Left hindlimb (tissue), 1 donor: ENCODE data around the gene COPA.

Experiments
- DNase-seq: peaks from one replicate; pipeline ENCODE4 v3.0.0-alpha.2; 2018

The COPA gene

DNA sequence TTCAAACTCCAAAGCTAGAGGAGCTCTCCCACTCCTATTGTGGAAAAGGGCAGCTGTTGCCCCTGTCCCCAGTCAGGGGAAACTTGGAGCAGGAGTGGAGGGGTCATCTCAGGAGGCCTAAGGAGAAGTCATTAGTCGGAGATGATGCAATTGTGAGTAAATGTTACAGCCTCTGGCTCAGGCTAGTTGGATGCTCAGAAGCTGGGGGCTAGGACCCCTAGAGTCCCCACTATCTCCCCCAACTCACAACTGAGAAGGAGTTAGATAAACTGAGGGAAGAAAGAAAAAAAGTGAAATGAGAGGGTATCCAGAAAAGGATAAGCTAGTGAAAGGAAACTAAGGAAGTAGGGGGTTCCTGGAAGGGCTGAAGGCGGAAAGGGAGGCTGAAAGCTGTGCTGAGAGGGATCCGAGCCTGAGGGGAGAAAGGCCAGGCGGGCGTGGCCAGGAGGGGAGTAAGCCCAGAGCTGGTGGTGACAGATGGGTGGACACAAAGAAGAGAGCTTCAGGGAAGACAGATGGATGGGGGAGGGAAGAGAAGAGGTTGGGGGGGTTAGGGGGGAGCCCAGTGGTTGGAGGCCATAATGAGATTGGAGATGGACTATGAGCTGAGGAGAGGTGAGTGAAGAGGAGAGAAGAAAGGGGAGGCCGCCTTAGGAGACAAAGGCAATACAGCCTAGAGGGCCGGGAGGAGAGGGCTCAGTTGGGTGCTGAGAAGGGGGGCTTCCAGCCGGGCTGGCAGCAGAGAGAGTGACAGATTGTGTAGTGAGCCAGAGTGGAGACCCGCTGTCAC is 19.3 kb upstream of the COPA start:
- no peak for DNase-seq

- no peak for DNase-seq
Measured at GRCh38 chr1:160361814-160362167, 18.7 kb upstream of the COPA start.

- DNase-seq, result no peak
Measured at GRCh38 chr1:160361199-160361598, 18.1 kb upstream of the COPA start.

GRCh38 chr1:160360227-160360695 is 17.2 kb upstream of the COPA start:
- no peak for DNase-seq

GRCh38 chr1:160359559-160360226 is 16.6 kb upstream of the COPA start:
- DNase-seq, result no peak

GRCh38 chr1:160358073-160358472 is 15.0 kb upstream of the COPA start:
- DNase-seq, result no peak

- no peak for DNase-seq
Measured at GRCh38 chr1:160357286-160358002, 14.4 kb upstream of the COPA start.

GRCh38 chr1:160354388-160354985 is 11.4 kb upstream of the COPA start:
- no peak for DNase-seq

DNA sequence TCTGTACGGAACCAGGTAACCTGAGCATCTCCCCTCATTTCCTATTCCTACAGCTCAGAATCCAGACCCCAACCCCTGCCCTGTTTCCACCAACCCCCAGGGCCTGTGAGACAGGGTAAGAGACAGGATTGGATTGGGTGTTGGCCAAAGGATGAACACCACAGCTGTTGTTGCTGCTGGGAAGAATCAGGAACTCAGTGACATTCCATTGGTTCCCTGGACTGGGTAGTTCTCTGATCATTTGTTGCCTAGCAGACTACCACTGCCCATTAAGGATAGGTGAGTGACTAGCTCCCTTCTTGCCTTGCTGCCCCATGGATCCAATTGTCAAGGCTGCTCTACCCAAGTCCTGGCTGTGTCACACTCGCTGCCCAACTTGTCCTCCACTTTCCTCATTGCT is 10.2 kb upstream of the COPA start:
- DNase-seq, result no peak

GRCh38 chr1:160352555-160352954 is 9.5 kb upstream of the COPA start:
- no peak for DNase-seq

DNA sequence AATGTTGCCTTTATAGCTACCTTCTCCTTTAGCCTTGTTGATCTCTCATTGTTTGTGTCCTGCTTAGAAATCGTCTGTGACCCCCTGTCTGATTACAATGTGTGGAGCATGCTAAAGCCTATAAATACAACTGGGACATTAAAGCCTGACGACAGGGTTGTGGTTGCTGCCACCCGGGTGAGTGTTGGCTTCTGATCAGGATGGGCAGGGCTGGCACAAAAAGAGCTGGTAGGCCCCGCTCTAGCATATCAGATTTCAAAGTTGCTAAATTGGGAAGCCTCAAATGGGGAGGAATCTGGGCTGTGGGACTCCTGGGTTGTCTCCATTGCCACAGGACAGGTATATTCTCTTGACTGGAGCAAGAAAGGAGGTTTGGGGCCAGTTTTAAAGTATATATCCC is 8.6 kb upstream of the COPA start:
- no peak for DNase-seq

DNA sequence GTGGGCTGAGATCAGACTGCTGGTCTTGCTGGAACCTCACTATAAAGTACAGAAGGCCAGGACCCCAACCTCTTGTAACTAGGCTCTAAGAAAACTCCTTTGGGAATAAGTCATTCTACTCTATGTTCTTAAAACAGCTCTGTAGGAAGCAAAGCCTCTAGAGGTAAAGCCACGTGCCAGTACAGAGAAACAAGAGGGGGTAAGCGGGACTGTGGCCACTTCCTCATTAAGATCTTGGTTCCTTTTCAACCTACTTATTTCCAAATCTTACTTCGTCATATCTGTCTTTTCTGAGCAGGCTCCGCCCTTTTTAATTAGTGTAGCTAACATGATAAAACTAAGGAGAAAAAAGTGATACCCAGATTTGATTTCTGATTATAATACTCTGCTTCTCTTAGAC is 3.9 kb upstream of the COPA start:
- no peak for DNase-seq

- no peak for DNase-seq
Measured at GRCh38 chr1:160346463-160346862, 3.4 kb upstream of the COPA start.

- DNase-seq, result no peak
Measured at GRCh38 chr1:160344936-160345335, 1.9 kb upstream of the COPA start.

- DNase-seq, result no peak
Measured at GRCh38 chr1:160344241-160344640, 1.2 kb upstream of the COPA start.

DNA sequence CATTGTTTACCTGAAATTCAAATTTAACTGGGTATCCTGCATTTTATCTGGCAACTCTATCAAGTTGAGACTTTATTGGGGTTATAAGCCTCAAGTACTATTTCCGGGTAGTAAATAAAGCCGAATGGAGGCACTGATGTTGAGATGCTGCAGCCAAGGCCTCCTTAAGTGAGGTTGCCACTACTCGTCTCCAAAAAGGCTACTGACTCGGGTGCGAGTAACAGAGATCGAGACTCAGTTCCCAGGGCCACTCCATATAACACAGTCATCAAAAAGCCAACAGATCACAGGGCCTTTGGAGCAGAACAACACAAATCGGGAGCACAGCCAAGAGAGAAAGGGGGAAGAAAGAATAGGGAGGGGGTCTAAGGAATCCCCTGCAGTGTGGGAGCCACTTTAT is 524 bp downstream of the COPA start:
- DNase-seq, result no peak

- DNase-seq, result no peak
Measured at GRCh38 chr1:160340866-160341265, 2.2 kb downstream of the COPA start.

DNA sequence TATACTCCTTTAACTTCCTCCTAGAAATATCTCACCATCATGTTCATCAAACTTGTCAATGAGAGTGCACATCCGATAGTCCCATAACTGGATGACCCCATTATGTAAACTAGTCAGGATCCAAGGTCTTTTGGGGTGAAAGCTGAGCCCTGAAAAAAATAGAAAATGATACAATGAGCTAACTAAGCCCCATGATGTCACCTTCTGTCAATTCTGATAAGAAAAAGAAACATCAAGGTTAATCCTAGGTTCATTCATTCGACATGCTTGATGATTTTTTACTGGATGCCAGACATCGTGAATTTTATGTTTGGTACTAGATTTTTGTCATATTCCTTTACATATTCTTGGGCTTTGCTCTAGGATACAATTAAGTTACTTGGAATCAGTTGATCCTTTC is 2.9 kb downstream of the COPA start:
- no peak for DNase-seq

DNA sequence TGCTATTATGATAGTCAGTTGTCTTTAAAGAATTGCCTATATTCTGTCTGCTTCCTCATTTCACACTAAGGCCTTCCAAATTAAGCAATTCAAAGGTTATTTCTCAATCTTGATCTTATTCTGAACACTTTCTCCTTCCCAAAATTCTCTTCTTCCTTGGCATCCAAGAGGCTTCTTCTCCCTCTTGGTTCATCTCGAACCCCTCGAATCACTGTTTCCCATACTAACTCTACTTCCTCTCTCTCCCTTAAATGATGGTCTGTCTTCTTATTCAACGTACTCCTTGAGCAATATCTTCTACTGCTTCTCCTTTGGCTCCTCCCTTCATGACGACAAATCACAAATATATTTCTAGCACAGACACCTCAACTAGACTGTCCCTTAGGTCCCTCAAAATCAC is 4.5 kb downstream of the COPA start:
- no peak for DNase-seq

DNA sequence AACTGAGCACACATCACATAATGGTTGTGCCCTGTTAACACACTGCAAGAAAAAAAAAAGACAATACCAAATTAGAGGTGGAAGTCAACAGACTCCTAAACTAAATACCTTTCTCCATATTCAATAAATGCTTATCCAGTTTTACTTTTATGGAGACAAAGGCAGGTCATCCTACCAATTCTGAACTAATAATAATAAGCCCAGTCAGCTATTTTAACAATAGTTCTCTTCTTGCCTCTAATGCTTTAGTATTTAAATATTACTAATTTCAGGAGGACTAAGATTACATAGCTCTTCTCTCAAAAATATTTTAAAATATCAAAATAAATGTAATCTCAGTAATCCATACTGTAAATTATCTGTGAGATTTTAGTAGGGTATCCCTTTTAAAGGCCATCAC is 10.5 kb downstream of the COPA start:
- no peak for DNase-seq

DNA sequence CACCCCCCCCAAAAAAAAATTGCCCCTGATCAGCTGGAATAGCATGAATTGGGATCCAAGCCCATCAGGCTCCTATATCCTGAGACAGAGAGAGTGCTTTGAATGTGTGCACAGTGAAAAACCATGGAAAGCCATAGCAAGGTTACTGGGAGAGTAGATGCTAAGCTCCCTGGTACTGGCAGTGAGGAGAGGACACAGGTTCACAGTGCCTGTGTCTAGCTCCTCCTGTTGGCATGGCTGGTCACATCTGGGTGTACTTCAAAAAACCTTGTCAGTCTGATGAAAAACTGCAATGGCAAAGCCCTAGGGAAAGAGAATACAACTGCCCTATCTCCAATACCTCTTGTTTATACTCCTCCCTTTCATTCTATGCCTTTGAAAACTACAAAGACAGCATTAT is 12.9 kb downstream of the COPA start:
- DNase-seq, result no peak

- no peak for DNase-seq
Measured at GRCh38 chr1:160328184-160328583, 14.9 kb downstream of the COPA start.

- no peak for DNase-seq
Measured at GRCh38 chr1:160326418-160326817, 16.6 kb downstream of the COPA start.

GRCh38 chr1:160325252-160325651 is 17.8 kb downstream of the COPA start:
- no peak for DNase-seq
